NT2/D1 (cell line): ENCODE results near the gene PIK3C2B.

ENCODE experiments used
- SUZ12 ChIP-seq: IDR thresholded peaks from 2 replicates; pipeline ENCODE4 v1.6.1; 2011; ENCODE audit not compliant: insufficient read length, insufficient read depth; ENCODE audit errors: extremely low read depth
- YY1 ChIP-seq: IDR thresholded peaks from 2 replicates; pipeline ENCODE4 v1.6.1; 2011; ENCODE audit not compliant: insufficient read length, insufficient read depth
- ZNF274 ChIP-seq: IDR thresholded peaks from 2 replicates; pipeline ENCODE4 v1.6.1; 2011; ENCODE audit warnings: mild to moderate bottlenecking, low read depth, low read length

DNA sequence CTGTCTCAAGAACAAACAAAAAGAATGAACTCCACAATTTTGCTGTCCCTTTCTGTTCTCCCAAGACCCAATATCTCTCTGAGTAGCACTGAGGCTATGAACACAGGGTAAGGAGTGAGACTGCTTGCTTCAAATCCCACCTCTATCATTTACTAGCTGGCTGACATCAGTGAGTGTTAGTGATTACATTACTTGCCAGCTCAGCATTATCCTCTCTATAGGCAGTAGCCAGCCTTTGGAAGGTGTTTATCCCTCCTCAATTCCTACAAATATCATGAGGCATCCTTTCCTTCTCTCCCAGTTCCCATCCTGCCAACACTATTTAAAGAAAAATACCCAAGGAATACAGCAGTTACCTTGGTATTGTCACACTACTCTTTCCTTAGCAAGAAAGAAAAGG, 3.0 kb downstream of the PIK3C2B start:
- TF ChIP-seq ZNF274 (no peak), YY1 (no peak), SUZ12 (no peak)
